ENCODE results near the gene CAMK2A. TPM values are rescaled to one million over a fixed set of nuclear protein-coding genes. Genes with fewer than 3 reads are reported as not detected.

Gene CAMK2A
- total RNA-seq, 6 experiments from 2014 or later = 0.10 to 0.26 (median 0.23) TPM; not detected in 3

- 67% methylated on average over 14 of the region's 19 CpGs for WGBS (ENCODE audit: insufficient coverage, low coverage, low lambda C conversion rate, missing lambda C conversion rate)
- intact Hi-C loops (cut with DNase I) = no loop called here
Measured at GRCh38 chr5:150208187-150209098, 81.1 kb downstream of the CAMK2A start.

GRCh38 chr5:150206779-150207115, 82.8 kb downstream of the CAMK2A start:
- Histone ChIP-seq H3K36me3 (no peaks in the 10 kb centered on the region), H3K4me1 (no peaks in the 10 kb centered on the region), H3K27me3 (no peaks in the 10 kb centered on the region), H3K9me3 (no peaks in the 10 kb centered on the region), H3K4me3 (no peak overlapping the region), H3K27ac (no peak overlapping the region)
- TF ChIP-seq CTCF (IDR thresholded peaks at IDR 0.05) (no peak), POLR2A (IDR thresholded peaks at IDR 0.05) (no peak)
- DNase-seq (no peak), ATAC-seq (no peak)
- no CpG with 5 or more reads among the region's 6 CpGs for WGBS (ENCODE audit: insufficient coverage, low coverage, low lambda C conversion rate, missing lambda C conversion rate)
- intact Hi-C loops (cut with DNase I) = no loop called here

More at GRCh38 chr5:150208187-150209098, 81.1 kb downstream of the CAMK2A start:
- Histone ChIP-seq H3K27ac (no peak overlapping the region), H3K27me3 (no peaks in the 10 kb centered on the region), H3K4me1 (no peaks in the 10 kb centered on the region), H3K36me3 (no peaks in the 10 kb centered on the region), H3K4me3 (no peak overlapping the region), H3K9me3 (no peaks in the 10 kb centered on the region)
- TF ChIP-seq CTCF (IDR thresholded peaks at IDR 0.05) (no peak), POLR2A (IDR thresholded peaks at IDR 0.05) (no peak)
- no peak for DNase-seq
- no peak for ATAC-seq

- Histone ChIP-seq H3K27me3 (no peaks in the 10 kb centered on the region), H3K4me3 (no peak overlapping the region), H3K4me1 (no peaks in the 10 kb centered on the region), H3K27ac (no peak overlapping the region), H3K9me3 (no peaks in the 10 kb centered on the region), H3K36me3 (no peaks in the 10 kb centered on the region)
- DNase-seq (no peak), ATAC-seq (no peak)
- whole genome bisulfite sequencing (ENCODE audit: insufficient coverage, low coverage, low lambda C conversion rate, missing lambda C conversion rate) = 86% methylated on average over 5 of the region's 6 CpGs
- no peak for TF ChIP-seq CTCF (IDR thresholded peaks at IDR 0.05)
- TF ChIP-seq POLR2A (IDR thresholded peaks at IDR 0.05) = no peak
- intact Hi-C loops (cut with DNase I) = no loop called here
Measured at GRCh38 chr5:150206098-150206778, 83.3 kb downstream of the CAMK2A start.

GRCh38 chr5:150204590-150204960, 85.0 kb downstream of the CAMK2A start:
- ATAC-seq (no peak), DNase-seq (no peak)
- Histone ChIP-seq H3K27ac (no peak overlapping the region), H3K9me3 (no peaks in the 10 kb centered on the region), H3K36me3 (no peaks in the 10 kb centered on the region), H3K27me3 (no peaks in the 10 kb centered on the region), H3K4me1 (no peaks in the 10 kb centered on the region), H3K4me3 (no peak overlapping the region)
- WGBS (ENCODE audit: insufficient coverage, low coverage, low lambda C conversion rate, missing lambda C conversion rate) = no CpG with 5 or more reads among the region's 13 CpGs
- no peak for TF ChIP-seq POLR2A (IDR thresholded peaks at IDR 0.05)
- TF ChIP-seq CTCF (IDR thresholded peaks at IDR 0.05) = no peak
- intact Hi-C loops (cut with DNase I) = no loop called here
